Gastrocnemius medialis (tissue), 4 donors: ENCODE measurements around the gene GPATCH1. TPM values are rescaled to one million over a fixed set of nuclear protein-coding genes. Genes with fewer than 3 reads are reported as not detected.

Experiments
- ATAC-seq, 2 donors: fragments of 150-250 bp; one replicate each; pipeline ENCODE4 v1.9.1; 2016
- DNase-seq, 2 donors: peaks; one replicate each; pipeline ENCODE4 v3.0.0-alpha.2; 2019
- H3K27ac ChIP-seq, 4 donors: fragments of 200-600 bp; sonication (generic); 1 replicate in 1 of 4; 2 replicates in 3 of 4; pipeline ENCODE4 v1.5.1; 2016 to 2018; ENCODE audit warnings: mild to moderate bottlenecking in 2 of 4, moderate library complexity in 1 of 4
- H3K27me3 ChIP-seq, 3 donors: fragments of 200-600 bp; sonication (generic) in 2 of 3; 1 replicate in 1 of 3; 2 replicates in 2 of 3; pipeline versions ENCODE4 v1.5.1 to v1.6.0; 2016 to 2019; ENCODE audit warnings: mild to moderate bottlenecking in 1 of 3, moderate library complexity in 1 of 3
- H3K36me3 ChIP-seq, 2 donors: fragments of 200-600 bp; sonication (generic) in 1 of 2; one replicate each; pipeline ENCODE4 v1.5.1; 2017 to 2018
- H3K4me1 ChIP-seq, 2 donors: fragments of 200-600 bp; sonication (generic) in 1 of 2; one replicate each; pipeline ENCODE4 v1.5.1; 2016 to 2017; ENCODE audit warnings: mild to moderate bottlenecking in 2 of 2
- H3K4me3 ChIP-seq, 4 donors: fragments of 200-600 bp; sonication (generic) in 3 of 4; 1 replicate in 1 of 4; 2 replicates in 3 of 4; pipeline ENCODE4 v1.5.1; 2016 to 2019; ENCODE audit warnings: mild to moderate bottlenecking in 2 of 4
- H3K9me3 ChIP-seq, 3 donors: fragments of 200-600 bp; sonication (generic) in 2 of 3; 1 replicate in 1 of 3; 2 replicates in 2 of 3; pipeline ENCODE4 v1.5.1; 2016 to 2019
- POLR2A ChIP-seq, 2 donors: fragments of 450-650 bp; IDR thresholded peaks; one replicate each; pipeline ENCODE4 v1.6.1; 2017; ENCODE audit warnings: antibody characterized with exemption in 2 of 2, mild to moderate bottlenecking in 2 of 2, moderate library complexity in 2 of 2
- in situ Hi-C, 4 donors: fragments of 200-750 bp; cut with MboI; loops; one replicate each; pipeline versions ENCODE4 v1.15.0 to v1.8.0; 2017; ENCODE audit warnings: low sequenced_read_pairs in 4 of 4
- intact Hi-C: fragments of 100-400 bp; cut with DNase I; formaldehyde crosslinking; loops from one replicate; pipeline ENCODE4 v1.15.1; 2023; ENCODE audit warnings: low total_unique reads
- total RNA-seq, 4 donors: library from RNA; depleted of rRNA; stranded (reverse); fragments of >200 nt; gene quantifications; one replicate each; pipeline versions ENCODE4 v1.1.0 to v1.2.3, GENCODE V29; 2016
- TF ChIP-seq, protein P1 (sequence below), 5 experiments: fragments of 450-650 bp in 3 of 5; fragments of 200-600 bp in 2 of 5; sonication (generic) in 2 of 5; IDR thresholded peaks in 4 of 5; conservative IDR thresholded peaks in 1 of 5; 1 replicate in 4 of 5; 2 replicates in 1 of 5; pipeline ENCODE4 v1.5.1; 2016 to 2019; ENCODE audit warnings: antibody characterized with exemption in 5 of 5, mild to moderate bottlenecking in 3 of 5, moderate library complexity in 3 of 5

The GPATCH1 gene
- total RNA-seq, 4 donors from 2014 or later: 2.2 to 5.3 (median 4.6) TPM

DNA sequence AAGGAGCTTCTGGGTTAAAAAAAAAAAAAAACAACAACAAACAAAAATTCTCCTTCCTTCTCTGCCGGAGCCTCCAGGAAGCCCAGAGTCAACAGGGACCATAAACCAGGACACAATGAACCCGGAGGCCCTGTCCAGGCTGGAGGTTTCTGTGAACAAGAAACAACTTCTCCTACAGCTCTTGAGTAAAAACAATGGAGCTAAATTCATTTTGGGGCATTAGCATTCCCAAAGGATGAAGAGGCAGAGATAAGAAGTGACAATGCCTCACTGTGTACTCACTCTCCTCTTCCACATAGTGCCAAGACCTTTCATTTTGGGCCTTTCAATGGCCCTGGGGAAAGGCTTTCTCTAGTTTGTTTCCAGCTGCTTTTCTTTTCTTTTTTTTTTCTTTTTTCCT lies 25.3 kb upstream of the GPATCH1 start:
- ATAC-seq: no peak
- H3K36me3 ChIP-seq: no peaks in the 10 kb centered on the region
- no peaks in the 10 kb centered on the region for H3K27me3 ChIP-seq
- TF ChIP-seq, protein P1, sequence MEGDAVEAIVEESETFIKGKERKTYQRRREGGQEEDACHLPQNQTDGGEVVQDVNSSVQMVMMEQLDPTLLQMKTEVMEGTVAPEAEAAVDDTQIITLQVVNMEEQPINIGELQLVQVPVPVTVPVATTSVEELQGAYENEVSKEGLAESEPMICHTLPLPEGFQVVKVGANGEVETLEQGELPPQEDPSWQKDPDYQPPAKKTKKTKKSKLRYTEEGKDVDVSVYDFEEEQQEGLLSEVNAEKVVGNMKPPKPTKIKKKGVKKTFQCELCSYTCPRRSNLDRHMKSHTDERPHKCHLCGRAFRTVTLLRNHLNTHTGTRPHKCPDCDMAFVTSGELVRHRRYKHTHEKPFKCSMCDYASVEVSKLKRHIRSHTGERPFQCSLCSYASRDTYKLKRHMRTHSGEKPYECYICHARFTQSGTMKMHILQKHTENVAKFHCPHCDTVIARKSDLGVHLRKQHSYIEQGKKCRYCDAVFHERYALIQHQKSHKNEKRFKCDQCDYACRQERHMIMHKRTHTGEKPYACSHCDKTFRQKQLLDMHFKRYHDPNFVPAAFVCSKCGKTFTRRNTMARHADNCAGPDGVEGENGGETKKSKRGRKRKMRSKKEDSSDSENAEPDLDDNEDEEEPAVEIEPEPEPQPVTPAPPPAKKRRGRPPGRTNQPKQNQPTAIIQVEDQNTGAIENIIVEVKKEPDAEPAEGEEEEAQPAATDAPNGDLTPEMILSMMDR (IDR thresholded peaks at IDR 0.05 in 4 of 5, conservative IDR thresholded peaks at IDR 0.05 in 1 of 5): no peak
- TF ChIP-seq POLR2A (IDR thresholded peaks at IDR 0.05): no peak
- no peaks in the 10 kb centered on the region for H3K4me1 ChIP-seq
- intact Hi-C loops (no loop called here), in situ Hi-C loops (no loop called here)
- no peak overlapping the region for H3K27ac ChIP-seq
- no peak overlapping the region for H3K4me3 ChIP-seq
- DNase-seq: no peak
- H3K9me3 ChIP-seq: no peaks in the 10 kb centered on the region

DNA sequence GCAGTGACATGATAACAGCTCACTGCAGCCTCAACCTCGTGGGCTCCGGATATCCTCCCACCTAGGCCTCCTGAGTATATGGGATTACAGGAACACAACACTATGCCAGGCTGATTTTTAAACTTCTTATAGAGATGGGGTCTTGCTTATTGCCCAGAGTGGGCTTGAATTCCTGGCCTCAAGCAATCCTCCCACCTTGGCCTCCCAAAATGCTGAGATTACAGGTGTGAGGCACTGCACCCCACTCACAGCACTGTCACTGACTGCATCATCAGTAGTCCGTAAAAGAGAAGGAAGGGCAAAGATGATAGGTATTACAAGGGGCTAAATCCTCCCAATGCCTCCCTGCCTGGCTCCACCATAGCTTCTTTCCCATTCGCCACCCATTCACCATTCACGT lies 20.4 kb upstream of the GPATCH1 start:
- Histone ChIP-seq H3K27ac (no peak overlapping the region), H3K4me3 (no peak overlapping the region), H3K36me3 (no peaks in the 10 kb centered on the region), H3K4me1 (peaks cover 0 to 5% of the 10 kb centered on the region in 2 donors), H3K27me3 (peaks cover 12 to 35% (median 30%) of the 10 kb centered on the region in 3 donors), H3K9me3 (no peaks in the 10 kb centered on the region)
- TF ChIP-seq, protein P1 (IDR thresholded peaks at IDR 0.05 in 4 of 5, conservative IDR thresholded peaks at IDR 0.05 in 1 of 5): no peak
- intact Hi-C loops (no loop called here), in situ Hi-C loops (no loop called here)
- no peak for ATAC-seq
- DNase-seq: no peak

DNA sequence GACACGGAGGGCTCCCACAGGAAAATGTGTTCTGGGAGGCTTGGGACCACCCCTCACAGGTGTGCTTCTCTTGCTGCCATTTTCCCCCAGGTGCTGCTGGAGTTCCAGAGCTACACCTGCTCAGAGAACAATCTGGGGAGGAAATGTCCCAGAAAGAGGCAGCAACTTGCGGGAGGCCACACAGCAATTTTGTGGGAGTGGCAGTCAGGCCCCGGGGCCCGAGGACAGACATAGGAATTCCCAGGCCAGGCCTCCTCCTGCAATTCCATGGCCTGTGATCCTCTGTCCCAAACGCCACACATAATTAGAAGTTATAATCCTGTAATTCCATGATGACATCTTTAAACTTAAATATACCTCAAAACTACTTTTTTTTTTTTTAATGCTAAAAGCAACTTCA lies 18.1 kb upstream of the GPATCH1 start:
- peaks cover 12 to 35% (median 30%) of the 10 kb centered on the region in 3 donors for H3K27me3 ChIP-seq
- no peak overlapping the region for H3K4me3 ChIP-seq

DNA sequence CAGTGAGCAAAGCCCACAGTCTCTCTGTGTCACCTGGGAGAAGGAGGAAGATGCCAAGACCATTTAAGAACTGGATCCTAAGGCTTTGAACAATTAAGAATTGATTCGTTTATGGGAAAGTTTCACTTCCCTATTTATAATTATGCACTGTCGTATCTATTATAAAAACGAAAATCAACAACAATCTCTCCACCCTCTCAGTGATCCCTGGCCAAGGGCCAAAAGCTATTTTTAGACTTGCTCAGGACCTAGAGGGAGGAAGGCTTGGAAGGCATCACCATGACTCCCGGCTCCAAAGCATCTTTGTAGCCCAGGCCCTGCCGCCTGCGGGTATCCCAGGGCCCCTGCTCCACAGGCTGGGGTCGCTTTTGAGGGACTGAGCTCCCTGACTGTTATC lies 17.6 kb upstream of the GPATCH1 start:
- Histone ChIP-seq H3K4me1 (peaks cover 0 to 5% of the 10 kb centered on the region in 2 donors), H3K4me3 (peak overlapping the region in 1 of 4 donors; percentile 49), H3K27me3 (peaks cover 12 to 35% (median 30%) of the 10 kb centered on the region in 3 donors), H3K36me3 (no peaks in the 10 kb centered on the region), H3K27ac (no peak overlapping the region), H3K9me3 (no peaks in the 10 kb centered on the region)
- no peak for TF ChIP-seq POLR2A (IDR thresholded peaks at IDR 0.05)
- TF ChIP-seq, protein P1 (IDR thresholded peaks at IDR 0.05 in 4 of 5, conservative IDR thresholded peaks at IDR 0.05 in 1 of 5): no peak
- ATAC-seq (no peak), DNase-seq (no peak)
- in situ Hi-C loops: no loop called here
- intact Hi-C loops: no loop called here

More for the DNA sequence above, 18.1 kb upstream of the GPATCH1 start:
- no peaks in the 10 kb centered on the region for H3K36me3 ChIP-seq
- in situ Hi-C loops: no loop called here
- DNase-seq (no peak), ATAC-seq (no peak)
- H3K9me3 ChIP-seq: no peaks in the 10 kb centered on the region
- H3K4me1 ChIP-seq: peaks cover 0 to 5% of the 10 kb centered on the region in 2 donors
- TF ChIP-seq POLR2A (IDR thresholded peaks at IDR 0.05): no peak
- TF ChIP-seq, protein P1 (IDR thresholded peaks at IDR 0.05 in 4 of 5, conservative IDR thresholded peaks at IDR 0.05 in 1 of 5): no peak
- no peak overlapping the region for H3K27ac ChIP-seq
- intact Hi-C loops: no loop called here
